Upper lobe of left lung (tissue), 4 donors: ENCODE results near the gene B3GNT9.

Experiments used
- CTCF ChIP-seq, 6 experiments: fragments of 450-650 bp in 4 of 6; fragments of 200-600 bp in 2 of 6; sonication (generic) in 2 of 6; IDR thresholded peaks; one replicate each; pipeline ENCODE4 v1.5.1; 2016 to 2019; ENCODE audit warnings: antibody characterized with exemption in 6 of 6
- POLR2A ChIP-seq, 4 donors: fragments of 450-650 bp; IDR thresholded peaks; one replicate each; pipeline ENCODE4 v1.5.1; 2016 to 2017; ENCODE audit warnings: antibody characterized with exemption in 4 of 4, mild to moderate bottlenecking in 2 of 4
- POLR2AphosphoS5 ChIP-seq, 2 donors: sonication (generic); formaldehyde crosslinking; IDR thresholded peaks; one replicate each; pipeline ENCODE4 v1.5.1; 2017; ENCODE audit warnings: antibody characterized with exemption in 2 of 2

- no peak for TF ChIP-seq CTCF (IDR thresholded peaks at IDR 0.05)
- TF ChIP-seq POLR2A (IDR thresholded peaks at IDR 0.05), result no peak
- TF ChIP-seq POLR2AphosphoS5 (IDR thresholded peaks at IDR 0.05), result no peak
Measured at GRCh38 chr16:67182288-67182687, 31.5 kb upstream of the B3GNT9 start.
